Measurements from ENCODE around the gene GSAP.

DNA sequence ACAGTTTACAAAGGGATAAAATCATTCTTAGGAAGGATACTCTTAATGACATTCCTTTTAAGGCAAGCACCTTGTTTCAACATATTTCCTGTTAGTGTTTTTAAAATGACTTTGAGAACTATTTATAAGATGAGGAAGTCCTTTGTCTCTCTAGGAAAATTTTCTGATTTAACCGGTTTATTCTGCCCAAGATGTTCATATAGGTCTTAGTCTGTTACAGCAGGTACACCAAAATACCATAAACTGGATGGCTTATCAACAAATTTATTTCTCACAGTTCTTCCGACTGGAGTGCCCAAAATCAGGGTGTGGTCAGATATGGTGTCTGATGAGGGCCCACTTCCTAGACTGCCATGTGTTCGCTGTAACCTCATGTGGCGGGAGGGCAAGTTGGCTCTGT lies 77.9 kb downstream of the GSAP start:
- TF ChIP-seq, protein P1, sequence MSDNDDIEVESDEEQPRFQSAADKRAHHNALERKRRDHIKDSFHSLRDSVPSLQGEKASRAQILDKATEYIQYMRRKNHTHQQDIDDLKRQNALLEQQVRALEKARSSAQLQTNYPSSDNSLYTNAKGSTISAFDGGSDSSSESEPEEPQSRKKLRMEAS (IDR thresholded peaks at IDR 0.05; ENCODE audit: insufficient read depth, insufficient read length): no peak
- TF ChIP-seq POLR2AphosphoS5 (IDR thresholded peaks at IDR 0.05; ENCODE audit: insufficient read depth, low read depth, low read length) (no peak), POLR2A (IDR thresholded peaks at IDR 0.05; ENCODE audit: low read depth, low read length) (no peak), JUN (IDR thresholded peaks at IDR 0.05; ENCODE audit: borderline replicate concordance, insufficient read depth, insufficient read length, low read depth) (no peak)
- TF ChIP-seq, protein P2, sequence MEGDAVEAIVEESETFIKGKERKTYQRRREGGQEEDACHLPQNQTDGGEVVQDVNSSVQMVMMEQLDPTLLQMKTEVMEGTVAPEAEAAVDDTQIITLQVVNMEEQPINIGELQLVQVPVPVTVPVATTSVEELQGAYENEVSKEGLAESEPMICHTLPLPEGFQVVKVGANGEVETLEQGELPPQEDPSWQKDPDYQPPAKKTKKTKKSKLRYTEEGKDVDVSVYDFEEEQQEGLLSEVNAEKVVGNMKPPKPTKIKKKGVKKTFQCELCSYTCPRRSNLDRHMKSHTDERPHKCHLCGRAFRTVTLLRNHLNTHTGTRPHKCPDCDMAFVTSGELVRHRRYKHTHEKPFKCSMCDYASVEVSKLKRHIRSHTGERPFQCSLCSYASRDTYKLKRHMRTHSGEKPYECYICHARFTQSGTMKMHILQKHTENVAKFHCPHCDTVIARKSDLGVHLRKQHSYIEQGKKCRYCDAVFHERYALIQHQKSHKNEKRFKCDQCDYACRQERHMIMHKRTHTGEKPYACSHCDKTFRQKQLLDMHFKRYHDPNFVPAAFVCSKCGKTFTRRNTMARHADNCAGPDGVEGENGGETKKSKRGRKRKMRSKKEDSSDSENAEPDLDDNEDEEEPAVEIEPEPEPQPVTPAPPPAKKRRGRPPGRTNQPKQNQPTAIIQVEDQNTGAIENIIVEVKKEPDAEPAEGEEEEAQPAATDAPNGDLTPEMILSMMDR (IDR thresholded peaks at IDR 0.05; ENCODE audit: extremely low read depth in 1 of 2, insufficient read depth in 1 of 2, low read depth in 1 of 2, low read length in 2 of 2): no peak

All from endothelial cell of umbilical vein (primary cell).